ENCODE results near the gene SRP72.

SRP72 gene

GRCh38 chr4:56552273-56552672 lies 84.9 kb downstream of the SRP72 start:
- no peaks in the 10 kb centered on the region for H3K36me3 ChIP-seq (replicated peaks in 1 of 2; ENCODE audit: control insufficient read depth in 2 of 2, insufficient read depth in 2 of 2, low read length in 2 of 2)
- no peak overlapping the region for H3K4me3 ChIP-seq (ENCODE audit: low read length in 2 of 2)
- H2BK120ac ChIP-seq (ENCODE audit: low read depth, low read length) = no peak overlapping the region
- no peak overlapping the region for H2AFZ ChIP-seq (ENCODE audit: low read length)
- no peak overlapping the region for H2AK5ac ChIP-seq (ENCODE audit: low read depth, low read length)
- no peaks in the 10 kb centered on the region for H3K9me3 ChIP-seq (replicated peaks in 1 of 2; ENCODE audit: control insufficient read depth in 2 of 2, insufficient read depth in 1 of 2, low read depth in 1 of 2, low read length in 2 of 2)
- peaks cover 0 to 12% (median 0%) of the 10 kb centered on the region in 3 experiments for H3K27me3 ChIP-seq (ENCODE audit: control insufficient read depth in 3 of 3, insufficient read depth in 3 of 3, low read depth in 1 of 3, low read length in 3 of 3)
- no peak overlapping the region for H2BK5ac ChIP-seq (ENCODE audit: low read length)
- no peak overlapping the region for H3K14ac ChIP-seq (ENCODE audit: low read length)
- no peak overlapping the region for H2BK15ac ChIP-seq (ENCODE audit: low read length)
- H3K9ac ChIP-seq (ENCODE audit: low read depth, low read length, poor library complexity) = no peak overlapping the region
- H3K79me1 ChIP-seq (ENCODE audit: low read depth, low read length) = no peaks in the 10 kb centered on the region
- DNase-seq (ENCODE audit: low spot score) = no peak
- no peak overlapping the region for H3K27ac ChIP-seq (replicated peaks; ENCODE audit: low read length)
- H3K4me2 ChIP-seq (ENCODE audit: insufficient read depth, low read length, poor library complexity, severe bottlenecking) = no peak overlapping the region
- no peak overlapping the region for H4K91ac ChIP-seq (ENCODE audit: low read depth, low read length, poor library complexity)
- no peak overlapping the region for H3K23ac ChIP-seq (ENCODE audit: low read depth, low read length, poor library complexity)
- H3K4me1 ChIP-seq (ENCODE audit: control insufficient read depth in 2 of 2, insufficient read depth in 1 of 2, low read depth in 1 of 2, low read length in 2 of 2) = peaks cover 0 to 3% of the 10 kb centered on the region in 2 donors
- H2BK12ac ChIP-seq (ENCODE audit: low read length) = no peak overlapping the region
- H4K8ac ChIP-seq (ENCODE audit: low read depth, low read length) = no peak overlapping the region
- H3K18ac ChIP-seq (ENCODE audit: low read length) = no peak overlapping the region
- no peak overlapping the region for H3K4ac ChIP-seq (ENCODE audit: low read length)
